Breast epithelium (tissue), 4 donors: Measurements from ENCODE around the gene CYP26C1. TPM values are rescaled to one million over a fixed set of nuclear protein-coding genes. Genes with fewer than 3 reads are reported as not detected.
"Not testable (repeated sequence)": the region's sequence is repeated elsewhere in the genome, so short reads cannot be mapped to it uniquely, and the experiment has no call there.

ENCODE experiments used
- DNase-seq, 2 donors: peaks; one replicate each; pipeline ENCODE4 v3.0.0-alpha.2; 2019; ENCODE audit warnings: low spot score in 2 of 2
- H3K27ac ChIP-seq, 2 donors: fragments of 200-600 bp; sonication (generic) in 1 of 2; one replicate each; pipeline ENCODE4 v1.5.1; 2016 to 2019; ENCODE audit warnings: mild to moderate bottlenecking in 1 of 2
- H3K27me3 ChIP-seq, 2 donors: fragments of 200-600 bp; sonication (generic) in 1 of 2; one replicate each; pipeline versions ENCODE4 v1.5.1 to v1.6.0; 2017 to 2019; ENCODE audit warnings: control low read depth in 1 of 2, mild to moderate bottlenecking in 1 of 2
- H3K36me3 ChIP-seq: fragments of 200-600 bp; one replicate; pipeline ENCODE4 v1.5.1; 2019
- H3K4me1 ChIP-seq, 2 donors: fragments of 200-600 bp; sonication (generic); one replicate each; pipeline ENCODE4 v1.5.1; 2016 to 2019; ENCODE audit warnings: control low read depth in 1 of 2
- H3K4me3 ChIP-seq, 3 donors: fragments of 200-600 bp; sonication (generic); 1 replicate in 2 of 3; 2 replicates in 1 of 3; pipeline ENCODE4 v1.5.1; 2016 to 2019; ENCODE audit warnings: mild to moderate bottlenecking in 3 of 3, moderate library complexity in 2 of 3
- H3K9me3 ChIP-seq, 2 donors: fragments of 200-600 bp; sonication (generic) in 1 of 2; one replicate each; pipeline ENCODE4 v1.5.1; 2016 to 2019; ENCODE audit warnings: control low read depth in 1 of 2
- POLR2A ChIP-seq: fragments of 450-650 bp; IDR thresholded peaks from one replicate; pipeline ENCODE4 v1.6.1; 2016; ENCODE audit warnings: antibody characterized with exemption, mild to moderate bottlenecking, moderate library complexity
- POLR2AphosphoS5 ChIP-seq, 3 donors: sonication (generic); formaldehyde crosslinking; IDR thresholded peaks; one replicate each; pipeline ENCODE4 v1.6.1; 2017; ENCODE audit warnings: antibody characterized with exemption in 3 of 3
- intact Hi-C: fragments of 100-400 bp; cut with DNase I; formaldehyde crosslinking; loops from one replicate; pipeline ENCODE4 v1.15.1; 2023; ENCODE audit warnings: low total_unique reads
- total RNA-seq, 3 donors: library from RNA; depleted of rRNA; stranded (reverse); fragments of >200 nt; gene quantifications; one replicate each; pipeline ENCODE4 v1.1.0, GENCODE V29; 2016
- TF ChIP-seq, protein P1 (sequence below), 3 donors: fragments of 450-650 bp; IDR thresholded peaks; one replicate each; pipeline ENCODE4 v1.5.1; 2016 to 2017; ENCODE audit warnings: antibody characterized with exemption in 3 of 3, mild to moderate bottlenecking in 3 of 3, moderate library complexity in 3 of 3

Gene CYP26C1
- total RNA-seq, 3 donors from 2014 or later, result 0.15 to 0.16 TPM; not detected in 1

DNA sequence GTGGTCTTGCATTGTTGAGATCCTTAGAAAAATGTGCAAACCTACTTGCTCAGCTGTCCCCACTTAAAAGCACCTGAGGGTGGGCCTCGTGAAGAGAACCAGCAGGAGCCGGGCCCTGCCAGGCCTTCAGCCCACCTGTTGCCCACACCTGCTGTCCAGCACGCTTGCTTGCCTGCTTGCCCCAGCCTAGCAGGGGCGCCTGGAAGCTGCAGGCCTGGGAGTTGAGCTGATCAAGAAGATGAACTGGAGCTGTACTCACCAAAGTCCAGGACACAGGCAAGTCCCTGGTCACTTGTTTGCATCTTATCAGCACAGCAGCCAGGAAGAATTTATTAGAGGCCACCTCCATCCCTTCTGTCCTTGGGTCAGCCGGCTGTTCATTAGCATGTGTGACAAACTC lies 36.3 kb downstream of the CYP26C1 start:
- no peak for TF ChIP-seq POLR2A
- TF ChIP-seq POLR2AphosphoS5 (IDR thresholded peaks at IDR 0.05), result no peak
- TF ChIP-seq, protein P1, sequence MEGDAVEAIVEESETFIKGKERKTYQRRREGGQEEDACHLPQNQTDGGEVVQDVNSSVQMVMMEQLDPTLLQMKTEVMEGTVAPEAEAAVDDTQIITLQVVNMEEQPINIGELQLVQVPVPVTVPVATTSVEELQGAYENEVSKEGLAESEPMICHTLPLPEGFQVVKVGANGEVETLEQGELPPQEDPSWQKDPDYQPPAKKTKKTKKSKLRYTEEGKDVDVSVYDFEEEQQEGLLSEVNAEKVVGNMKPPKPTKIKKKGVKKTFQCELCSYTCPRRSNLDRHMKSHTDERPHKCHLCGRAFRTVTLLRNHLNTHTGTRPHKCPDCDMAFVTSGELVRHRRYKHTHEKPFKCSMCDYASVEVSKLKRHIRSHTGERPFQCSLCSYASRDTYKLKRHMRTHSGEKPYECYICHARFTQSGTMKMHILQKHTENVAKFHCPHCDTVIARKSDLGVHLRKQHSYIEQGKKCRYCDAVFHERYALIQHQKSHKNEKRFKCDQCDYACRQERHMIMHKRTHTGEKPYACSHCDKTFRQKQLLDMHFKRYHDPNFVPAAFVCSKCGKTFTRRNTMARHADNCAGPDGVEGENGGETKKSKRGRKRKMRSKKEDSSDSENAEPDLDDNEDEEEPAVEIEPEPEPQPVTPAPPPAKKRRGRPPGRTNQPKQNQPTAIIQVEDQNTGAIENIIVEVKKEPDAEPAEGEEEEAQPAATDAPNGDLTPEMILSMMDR (IDR thresholded peaks at IDR 0.05), result no peak
- no peaks in the 10 kb centered on the region for H3K4me1 ChIP-seq
- no peak for DNase-seq

DNA sequence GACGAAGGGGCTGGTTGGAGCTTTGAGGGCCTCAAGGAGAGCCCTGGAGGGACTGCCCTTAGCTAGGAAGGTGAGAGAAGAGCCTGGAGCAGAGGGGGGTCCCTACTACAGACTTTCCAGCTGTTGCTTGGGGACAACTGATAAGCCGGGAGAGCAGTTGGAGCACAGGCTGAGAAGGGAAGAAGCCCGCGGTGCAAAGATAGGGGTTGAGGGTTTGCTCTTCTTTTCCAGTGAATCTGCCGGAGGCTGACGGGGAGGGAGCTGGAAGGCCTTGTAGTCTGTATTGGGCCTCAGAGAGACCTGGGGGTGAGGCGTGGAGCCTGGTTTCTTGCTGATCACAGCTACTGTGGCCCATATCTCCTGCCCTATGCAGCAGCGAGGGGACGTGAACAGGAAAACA lies 36.8 kb downstream of the CYP26C1 start:
- DNase-seq, result no peak
- intact Hi-C loops, result no loop called here
- no peak overlapping the region for H3K4me3 ChIP-seq
- TF ChIP-seq POLR2AphosphoS5 (IDR thresholded peaks at IDR 0.05) (no peak), POLR2A (no peak)
- TF ChIP-seq, protein P1 (IDR thresholded peaks at IDR 0.05), result no peak
- H3K27me3 ChIP-seq, result no peaks in the 10 kb centered on the region
- no peak overlapping the region for H3K27ac ChIP-seq
- no peaks in the 10 kb centered on the region for H3K4me1 ChIP-seq
- no peaks in the 10 kb centered on the region for H3K9me3 ChIP-seq
- H3K36me3 ChIP-seq, result no peaks in the 10 kb centered on the region

More for the DNA sequence above, 36.3 kb downstream of the CYP26C1 start:
- H3K4me3 ChIP-seq, result no peak overlapping the region
- intact Hi-C loops, result no loop called here
- H3K27ac ChIP-seq, result no peak overlapping the region
- H3K9me3 ChIP-seq, result no peaks in the 10 kb centered on the region
- H3K36me3 ChIP-seq, result no peaks in the 10 kb centered on the region
- H3K27me3 ChIP-seq, result no peaks in the 10 kb centered on the region

DNA sequence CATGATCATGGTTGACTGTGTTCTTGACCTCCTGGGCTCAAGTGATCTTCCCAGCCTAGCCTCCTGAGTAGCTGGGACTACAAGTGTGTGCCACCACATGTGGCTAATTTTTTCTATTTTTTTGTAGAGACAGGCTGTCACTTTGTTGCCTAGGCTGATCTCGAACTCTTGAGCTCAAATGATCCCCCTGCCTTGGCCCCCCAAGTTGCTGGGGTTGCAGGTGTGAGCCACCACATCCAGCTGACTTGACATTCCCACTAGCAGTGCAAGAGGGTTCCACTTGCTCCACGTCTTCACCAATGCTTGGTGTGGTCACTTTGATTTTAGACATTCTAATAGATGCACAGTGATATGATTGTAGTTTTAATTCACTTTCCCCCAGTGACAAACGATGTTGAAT lies 38.2 kb downstream of the CYP26C1 start:
- H3K36me3 ChIP-seq, result no peaks in the 10 kb centered on the region
- H3K27ac ChIP-seq, result no peak overlapping the region
- H3K4me1 ChIP-seq, result no peaks in the 10 kb centered on the region
- TF ChIP-seq POLR2A (no peak), POLR2AphosphoS5 (IDR thresholded peaks at IDR 0.05) (no peak)
- TF ChIP-seq, protein P1 (IDR thresholded peaks at IDR 0.05), result no peak
- no peak for DNase-seq
- intact Hi-C loops, result no loop called here
- no peak overlapping the region for H3K4me3 ChIP-seq
- H3K27me3 ChIP-seq, result no peaks in the 10 kb centered on the region
- no peaks in the 10 kb centered on the region for H3K9me3 ChIP-seq

DNA sequence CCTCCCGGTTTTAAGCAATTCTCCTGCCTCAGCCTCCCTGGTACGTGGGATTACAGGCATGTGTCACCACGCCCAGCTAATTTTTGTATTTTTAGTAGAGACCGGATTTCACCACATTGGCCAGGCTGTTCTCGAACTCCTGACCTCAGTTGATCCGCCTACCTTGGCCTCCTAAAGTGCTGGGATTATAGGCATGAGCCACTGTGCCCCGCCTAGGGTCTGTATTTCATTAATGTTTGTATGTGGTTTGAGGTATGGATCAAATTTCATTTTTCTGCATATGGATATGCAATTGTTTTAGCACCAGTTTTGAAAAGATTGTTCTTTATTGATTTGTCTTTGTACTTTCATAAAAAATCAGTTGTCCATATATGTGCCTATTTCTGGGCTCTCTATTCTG lies 39.1 kb downstream of the CYP26C1 start:
- Histone ChIP-seq H3K9me3 (no peaks in the 10 kb centered on the region), H3K27me3 (no peaks in the 10 kb centered on the region), H3K4me1 (no peaks in the 10 kb centered on the region), H3K36me3 (no peaks in the 10 kb centered on the region), H3K4me3 (no peak overlapping the region), H3K27ac (no peak overlapping the region)
- no peak for DNase-seq
- intact Hi-C loops, result no loop called here
- TF ChIP-seq POLR2A (no peak), POLR2AphosphoS5 (IDR thresholded peaks at IDR 0.05) (no peak)
- TF ChIP-seq, protein P1 (IDR thresholded peaks at IDR 0.05), result no peak

DNA sequence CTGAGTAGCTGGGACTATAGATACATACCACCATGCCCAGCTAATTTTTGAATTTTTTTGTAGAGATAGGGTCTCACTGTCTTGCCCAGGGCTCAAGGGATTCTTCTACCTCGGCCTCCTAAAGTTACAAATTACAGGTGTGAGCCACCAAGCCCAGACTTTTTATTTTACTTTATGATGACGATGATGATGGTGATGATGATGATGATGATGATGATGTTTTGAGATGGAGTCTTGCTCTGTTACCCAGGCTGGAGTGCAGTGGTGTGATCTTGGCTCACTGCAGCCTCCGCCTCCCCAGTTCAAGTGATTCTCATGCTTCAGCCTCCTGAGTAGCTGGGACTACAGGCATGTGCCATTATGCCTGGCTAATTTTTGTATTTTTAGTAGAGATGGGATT lies 40.5 kb downstream of the CYP26C1 start:
- H3K9me3 ChIP-seq, intact Hi-C loops, H3K36me3 ChIP-seq, H3K4me3 ChIP-seq, H3K27ac ChIP-seq, H3K4me1 ChIP-seq, H3K27me3 ChIP-seq, DNase-seq: not testable (repeated sequence)

DNA sequence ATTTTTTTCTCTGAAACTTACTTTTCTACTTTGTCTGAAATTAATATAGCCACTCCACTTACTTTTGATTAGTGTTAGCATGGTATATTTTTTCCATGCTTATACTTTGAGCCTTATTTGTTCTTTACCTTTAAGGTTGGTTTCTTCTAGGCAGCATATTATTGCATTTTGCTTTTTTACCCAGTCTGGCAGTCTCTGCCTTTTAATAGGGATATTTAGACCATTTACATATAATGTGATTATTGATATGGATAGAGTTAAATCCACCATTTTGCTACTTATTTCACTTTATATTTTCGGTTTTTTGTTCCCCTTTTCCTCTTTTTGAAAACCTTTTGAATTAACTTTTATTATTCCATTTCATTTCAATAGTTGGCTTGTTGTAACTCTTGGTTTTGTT lies 43.4 kb downstream of the CYP26C1 start:
- Histone ChIP-seq H3K9me3 (no peaks in the 10 kb centered on the region), H3K36me3 (no peaks in the 10 kb centered on the region), H3K4me1 (no peaks in the 10 kb centered on the region), H3K27me3 (no peaks in the 10 kb centered on the region), H3K27ac (no peak overlapping the region), H3K4me3 (no peak overlapping the region)
- intact Hi-C loops, result no loop called here
- TF ChIP-seq, protein P1 (IDR thresholded peaks at IDR 0.05), result no peak
- no peak for TF ChIP-seq POLR2A
- no peak for TF ChIP-seq POLR2AphosphoS5 (IDR thresholded peaks at IDR 0.05)
- DNase-seq, result no peak
